IMR-90 (cell line): ENCODE measurements around the gene PRF1. TPM values are rescaled to one million over a fixed set of nuclear protein-coding genes. Genes with fewer than 3 reads are reported as not detected.
"Not testable (repeated sequence)": the region's sequence is repeated elsewhere in the genome, so short reads cannot be mapped to it uniquely, and the experiment has no call there.

Source experiments
- ATAC-seq: fragments of 200-7000 bp; cut with Tn5 transposase; 2 replicates; pipeline ENCODE4 v1.9.1; 2020; ENCODE audit warnings: low read depth, mild to moderate bottlenecking, moderate library complexity
- BruUV-seq: library from RNA; stranded (reverse); fragments of 400-500 nt; replicated peaks from 2 replicates; lab custom pipeline; 2021; lab: Mats Ljungman, UMichigan
- CTCF ChIA-PET: fragments of 300-600 bp; formaldehyde crosslinking; extraction: SDS; loops from one replicate; lab custom pipeline; 2021; ENCODE audit warnings: antibody characterized with exemption; lab: Yijun Ruan, JAX
- POLR2A ChIA-PET: fragments of 300-600 bp; sonication (Branson Sonifier 250); formaldehyde crosslinking; loops from one replicate; lab custom pipeline; 2022; ENCODE audit warnings: antibody characterized with exemption; ENCODE audit not compliant: unreplicated experiment; lab: Charles Lee
- DNase-seq: peaks from one replicate; pipeline ENCODE4 v3.0.0; 2013
- H2AFZ ChIP-seq: replicated peaks from 2 replicates; pipeline ENCODE3; 2013; ENCODE audit warnings: low read length, mild to moderate bottlenecking; ENCODE audit not compliant: poor library complexity
- H2AK5ac ChIP-seq: 2 replicates; pipeline ENCODE4 v1.6.1; 2013; ENCODE audit warnings: low read depth, low read length, inconsistent platforms
- H2AK9ac ChIP-seq: replicated peaks from 2 replicates; pipeline ENCODE3; 2013; ENCODE audit warnings: mild to moderate bottlenecking, low read depth, low read length, moderate library complexity; ENCODE audit not compliant: poor library complexity
- H2BK120ac ChIP-seq: 2 replicates; pipeline ENCODE4 v1.6.1; 2013; ENCODE audit warnings: low read depth, low read length, inconsistent platforms
- H2BK15ac ChIP-seq: 3 replicates; pipeline ENCODE4 v1.6.1; 2013; ENCODE audit warnings: low read depth, low read length, inconsistent platforms
- H2BK20ac ChIP-seq: 2 replicates; pipeline ENCODE4 v1.6.1; 2013; ENCODE audit warnings: low read depth, mild to moderate bottlenecking, inconsistent platforms, low read length, moderate library complexity
- H2BK5ac ChIP-seq: 2 replicates; pipeline ENCODE4 v1.6.1; 2013; ENCODE audit warnings: mild to moderate bottlenecking, low read depth, low read length, inconsistent platforms; ENCODE audit not compliant: poor library complexity, severe bottlenecking
- H3K14ac ChIP-seq: replicated peaks from 2 replicates; pipeline ENCODE4 v1.6.1; 2013; ENCODE audit warnings: low read depth, low read length, inconsistent platforms
- H3K18ac ChIP-seq: 2 replicates; pipeline ENCODE4 v1.6.1; 2013; ENCODE audit warnings: low read depth, low read length, control low read depth
- H3K23ac ChIP-seq: 2 replicates; pipeline ENCODE4 v1.6.1; 2013; ENCODE audit warnings: low read depth, low read length, inconsistent platforms
- H3K27ac ChIP-seq: 2 replicates; pipeline ENCODE4 v1.5.1; 2013; ENCODE audit warnings: mild to moderate bottlenecking, control low read depth, low read length; ENCODE audit not compliant: insufficient read depth
- H3K27me3 ChIP-seq: 2 replicates; pipeline ENCODE4 v1.6.1; 2013; ENCODE audit warnings: low read length; ENCODE audit not compliant: control insufficient read depth, insufficient read depth
- H3K36me3 ChIP-seq: 2 replicates; pipeline ENCODE4 v1.6.1; 2013; ENCODE audit warnings: low read length, mixed read lengths; ENCODE audit not compliant: control insufficient read depth, insufficient read depth
- H3K4ac ChIP-seq: 2 replicates; pipeline ENCODE4 v1.6.1; 2013; ENCODE audit warnings: low read depth, low read length, inconsistent platforms
- H3K4me1 ChIP-seq: 2 replicates; pipeline ENCODE4 v1.6.1; 2013; ENCODE audit warnings: low read length, mixed read lengths; ENCODE audit not compliant: control insufficient read depth, insufficient read depth
- H3K4me2 ChIP-seq: 2 replicates; pipeline ENCODE4 v1.6.1; 2013; ENCODE audit warnings: low read depth, mild to moderate bottlenecking, control low read depth, low read length, moderate library complexity
- H3K4me3 ChIP-seq: 2 replicates; pipeline ENCODE4 v1.5.1; 2013; ENCODE audit warnings: low read depth, mild to moderate bottlenecking, control low read depth, low read length, moderate library complexity; ENCODE audit not compliant: insufficient read depth
- H3K56ac ChIP-seq: 2 replicates; pipeline ENCODE4 v1.6.1; 2013; ENCODE audit warnings: low read length, inconsistent platforms; ENCODE audit not compliant: insufficient read depth; ENCODE audit errors: extremely low read depth
- H3K79me1 ChIP-seq, 2 experiments: 2 replicates each; pipeline ENCODE4 v1.6.1; 2013; ENCODE audit warnings: low read length in 2 of 2, inconsistent platforms in 1 of 2, low read depth in 1 of 2
- H3K9ac ChIP-seq: 2 replicates; pipeline ENCODE4 v1.6.1; 2013; ENCODE audit warnings: low read depth, low read length, control low read depth
- H3K9me1 ChIP-seq: 2 replicates; pipeline ENCODE4 v1.6.1; 2013; ENCODE audit warnings: low read length, inconsistent platforms; ENCODE audit not compliant: insufficient read depth
- H3K9me3 ChIP-seq: 2 replicates; pipeline ENCODE4 v1.6.1; 2013; ENCODE audit warnings: low read length; ENCODE audit not compliant: control insufficient read depth, insufficient read depth
- H4K20me1 ChIP-seq: 2 replicates; pipeline ENCODE4 v1.6.1; 2013; ENCODE audit warnings: low read length, inconsistent platforms; ENCODE audit not compliant: insufficient read depth
- H4K5ac ChIP-seq: 2 replicates; pipeline ENCODE4 v1.6.1; 2013; ENCODE audit warnings: mild to moderate bottlenecking, low read depth, low read length, control low read depth
- H4K8ac ChIP-seq, 2 experiments: 2 replicates each; pipeline ENCODE4 v1.6.1; 2013; ENCODE audit warnings: low read depth in 2 of 2, low read length in 2 of 2, control low read depth in 1 of 2, inconsistent platforms in 1 of 2
- H4K91ac ChIP-seq: 2 replicates; pipeline ENCODE4 v1.6.1; 2013; ENCODE audit warnings: low read depth, low read length, inconsistent platforms; ENCODE audit not compliant: insufficient read depth
- WGBS, 2 experiments: methylation state at CpG; one replicate each; pipeline versions ENCODE4 v1.1.5 to v1.1.7; 2013; ENCODE audit warnings: missing lambda C conversion rate in 2 of 2; ENCODE audit not compliant: insufficient read length in 1 of 2; ENCODE audit errors: extremely low coverage in 2 of 2; 5-methylcytosine and 5-hydroxymethylcytosine counted together
- dilution Hi-C: fragments of 300-500 bp; cut with HindIII; formaldehyde crosslinking; loops from one replicate; pipeline ENCODE4 v1.14.3; 2018; ENCODE audit warnings: low sequenced_read_pairs; ENCODE audit not compliant: unreplicated experiment
- in situ Hi-C: fragments of 300-500 bp; cut with MboI; formaldehyde crosslinking; loops from 3 replicates; pipeline ENCODE4 v1.14.3; 2019; ENCODE audit warnings: low sequenced_read_pairs, inconsistent platforms, mixed read lengths
- intact Hi-C: fragments of 100-400 bp; cut with micrococcal nuclease; formaldehyde crosslinking; loops from 2 replicates; pipeline ENCODE4 v1.10.0; 2022
- polyA plus RNA-seq, 3 experiments: library from polyadenylated mRNA; depleted of rRNA; stranded (reverse); fragments of >200 nt; gene quantifications; 2 replicates each; pipeline ENCODE4 v1.2.3, GENCODE V29; 2012; ENCODE audit warnings: low replicate concordance in 1 of 3
- total RNA-seq: library from RNA; depleted of rRNA; stranded (reverse); fragments of >200 nt; gene quantifications from 2 replicates; pipeline ENCODE4 v1.2.3, GENCODE V29; 2012

Gene PRF1
- total and polyA plus RNA-seq, 2 of the 4 experiments (the other 2 are of a cell fraction): not detected

DNA sequence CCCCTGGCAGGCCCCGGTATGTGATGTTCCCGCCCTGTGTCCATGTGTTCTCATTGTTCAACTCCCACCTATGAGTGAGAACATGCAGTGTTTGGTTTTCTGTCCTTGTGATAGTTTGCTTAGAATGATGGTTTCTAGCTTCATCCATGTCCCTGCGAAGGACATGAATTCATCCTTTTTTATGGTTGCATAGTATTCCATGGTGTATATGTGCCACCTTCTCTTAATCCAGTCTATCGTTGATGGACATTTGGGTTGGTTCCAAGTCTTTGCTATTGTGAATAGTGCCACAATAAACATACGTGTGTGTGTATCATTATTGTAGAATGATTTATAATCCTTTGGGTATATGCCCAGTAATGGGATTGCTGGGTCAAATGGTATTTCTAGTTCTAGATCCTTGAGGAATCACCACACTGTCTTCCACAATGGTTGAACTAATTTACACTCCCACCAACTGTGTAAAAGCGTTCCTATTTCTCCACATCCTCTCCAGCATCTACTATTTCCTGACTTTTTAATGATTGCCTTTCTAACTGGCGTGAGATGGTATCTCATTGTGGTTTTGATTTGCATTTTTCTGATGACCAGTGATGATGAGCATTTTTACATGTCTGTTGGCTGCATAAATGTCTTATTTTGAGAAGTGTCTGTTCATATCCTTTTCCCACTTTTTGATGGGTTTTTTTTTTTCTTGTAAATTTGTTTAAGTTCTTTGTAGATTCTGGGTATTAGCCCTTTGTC, 37.3 kb upstream of the PRF1 start:
- H2AK9ac ChIP-seq, H3K18ac ChIP-seq, in situ Hi-C loops, H3K9ac ChIP-seq, H4K91ac ChIP-seq, DNase-seq, H3K56ac ChIP-seq, H3K4me3 ChIP-seq, H2BK5ac ChIP-seq, H4K5ac ChIP-seq, H2BK15ac ChIP-seq, H3K27ac ChIP-seq, H2BK120ac ChIP-seq, H4K8ac ChIP-seq, H3K4me1 ChIP-seq, CTCF ChIA-PET, H3K79me1 ChIP-seq, intact Hi-C loops, H3K23ac ChIP-seq, H3K27me3 ChIP-seq, POLR2A ChIA-PET, H3K14ac ChIP-seq, dilution Hi-C loops, H2BK20ac ChIP-seq, H3K9me3 ChIP-seq, H3K36me3 ChIP-seq, ATAC-seq, H2AFZ ChIP-seq, H2AK5ac ChIP-seq, BruUV-seq, H3K4me2 ChIP-seq, H4K20me1 ChIP-seq, H3K9me1 ChIP-seq, H3K4ac ChIP-seq: not testable (repeated sequence)
- no CpG with 5 or more reads among the region's 7 CpGs for WGBS, 2 experiments

DNA sequence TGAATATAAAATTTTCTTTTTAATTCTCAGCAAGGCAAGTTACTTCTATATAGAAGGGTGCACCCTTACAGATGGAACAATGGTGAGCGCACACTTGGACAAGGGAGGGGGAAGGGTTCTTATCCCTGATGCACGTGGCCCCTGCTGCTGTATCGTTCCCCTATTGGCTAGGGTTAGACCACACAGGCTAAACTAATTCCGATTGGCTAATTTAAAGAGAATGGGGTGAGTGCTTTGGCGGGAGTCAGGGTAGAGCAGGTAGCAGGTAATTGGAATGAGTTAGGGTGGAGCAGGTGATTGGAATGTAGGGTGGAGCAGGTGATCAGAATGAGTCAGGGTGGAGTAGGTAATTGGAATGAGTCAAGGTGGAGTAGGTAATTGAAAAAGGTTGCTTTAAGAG, 32.0 kb upstream of the PRF1 start:
- ATAC-seq, in situ Hi-C loops, H3K56ac ChIP-seq, H3K9me3 ChIP-seq, BruUV-seq, POLR2A ChIA-PET, CTCF ChIA-PET, intact Hi-C loops, H3K23ac ChIP-seq, H3K9ac ChIP-seq, H2AK5ac ChIP-seq, H2BK15ac ChIP-seq, H3K4me1 ChIP-seq, H3K27ac ChIP-seq, H2BK5ac ChIP-seq, H2BK120ac ChIP-seq, H3K14ac ChIP-seq, H3K4me2 ChIP-seq, H3K18ac ChIP-seq, H2AK9ac ChIP-seq, dilution Hi-C loops, H3K9me1 ChIP-seq, H3K36me3 ChIP-seq, H4K91ac ChIP-seq, H4K8ac ChIP-seq, H4K5ac ChIP-seq, H3K4ac ChIP-seq, DNase-seq, H3K4me3 ChIP-seq, H3K79me1 ChIP-seq, H2AFZ ChIP-seq, H2BK20ac ChIP-seq, H4K20me1 ChIP-seq: not testable (repeated sequence)
- H3K27me3 ChIP-seq: peaks cover 11% of the 10 kb centered on the region
- WGBS, 2 experiments: 92% methylated on average over 2 of the region's 5 CpGs; no CpG with 5 or more reads in 1 of the 2 experiments
